ENCODE measurements around the gene KRT33A.

The KRT33A gene

GRCh38 chr17:41327411-41328120 is 23.1 kb downstream of the KRT33A start:
- DNase-seq = no peak

GRCh38 chr17:41326173-41327145 is 24.2 kb downstream of the KRT33A start:
- peak; percentile 64 for DNase-seq

- no peak for DNase-seq
Observed at GRCh38 chr17:41325611-41326010, 25.0 kb downstream of the KRT33A start.

GRCh38 chr17:41325126-41325525 is 25.5 kb downstream of the KRT33A start:
- no peak for DNase-seq

GRCh38 chr17:41324180-41325075 is 26.2 kb downstream of the KRT33A start:
- DNase-seq = no peak

GRCh38 chr17:41322903-41323895 is 27.4 kb downstream of the KRT33A start:
- no peak for DNase-seq

- DNase-seq = peak; percentile 47
Observed at GRCh38 chr17:41322094-41322902, 28.3 kb downstream of the KRT33A start.

- DNase-seq = no peak
Observed at GRCh38 chr17:41318231-41318630, 32.4 kb downstream of the KRT33A start.

- no peak for DNase-seq
Observed at GRCh38 chr17:41315814-41316445, 34.7 kb downstream of the KRT33A start.

- DNase-seq = no peak
Observed at GRCh38 chr17:41315204-41315794, 35.3 kb downstream of the KRT33A start, which contains the start of gene KRTAP17-1. KRTAP17-1 (minus strand) TSS chr17:41315710; CDS start chr17:41315650, 60 bp downstream.

- no peak for DNase-seq
Observed at GRCh38 chr17:41311111-41311510, 39.5 kb downstream of the KRT33A start.

- DNase-seq = no peak
Observed at GRCh38 chr17:41308918-41309359, 41.7 kb downstream of the KRT33A start, which contains the start of gene KRTAP16-1. KRTAP16-1 (minus strand) TSS chr17:41309309; CDS start chr17:41309253, 56 bp downstream.

- DNase-seq = peak; percentile 93
Observed at GRCh38 chr17:41308251-41308917, 42.2 kb downstream of the KRT33A start.

GRCh38 chr17:41307647-41308046 is 43.0 kb downstream of the KRT33A start:
- DNase-seq = no peak

GRCh38 chr17:41304091-41304490 is 46.5 kb downstream of the KRT33A start:
- DNase-seq = no peak

- no peak for DNase-seq
Observed at GRCh38 chr17:41302981-41303380, 47.6 kb downstream of the KRT33A start.

GRCh38 chr17:41301916-41302901 is 48.4 kb downstream of the KRT33A start, which contains the start of gene KRTAP29-1:
KRTAP29-1 (minus strand) TSS chr17:41302851; CDS start chr17:41302851, 0 bp downstream.
- DNase-seq = no peak

Measured in central memory CD4-positive, alpha-beta T cell (primary cell).